ENCODE results near the gene SMAD5. TPM values are rescaled to one million over a fixed set of nuclear protein-coding genes. Genes with fewer than 3 reads are reported as not detected.

Gene SMAD5
- total RNA-seq, 2 donors from 2014 or later: 29.0 to 92.9 TPM

DNA sequence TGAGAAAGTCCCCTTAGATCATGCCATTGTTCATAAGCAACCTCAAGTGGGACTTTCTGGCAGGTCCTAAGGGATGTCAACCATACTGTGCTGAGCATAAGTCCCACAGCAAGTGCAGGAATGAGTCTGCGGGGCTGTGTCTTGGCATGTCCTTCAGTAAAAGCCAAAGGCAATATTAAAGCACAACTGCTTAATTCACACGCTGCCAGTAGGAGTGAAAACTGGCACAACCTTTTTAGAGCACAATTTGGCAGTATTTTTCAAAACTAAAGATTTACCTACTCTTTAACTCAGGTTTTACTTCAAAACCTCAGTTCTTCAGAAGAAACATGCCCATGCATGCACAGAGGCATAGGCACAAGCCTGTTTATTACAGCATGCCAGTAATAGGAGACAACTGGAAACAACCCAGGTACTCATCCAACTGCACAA, 24.4 kb upstream of the SMAD5 start:
- no peaks in the 10 kb centered on the region for H3K36me3 ChIP-seq
- H3K4me3 ChIP-seq: no peak overlapping the region
- no peak for ATAC-seq (ENCODE audit: insufficient number of reproducible peaks, low FRiP score, low read depth)
- no peaks in the 10 kb centered on the region for H3K27me3 ChIP-seq (replicated peaks; ENCODE audit: insufficient read depth)
- no peak overlapping the region for H3K27ac ChIP-seq
- DNase-seq (ENCODE audit: low spot score): no peak
- TF ChIP-seq, protein P1, sequence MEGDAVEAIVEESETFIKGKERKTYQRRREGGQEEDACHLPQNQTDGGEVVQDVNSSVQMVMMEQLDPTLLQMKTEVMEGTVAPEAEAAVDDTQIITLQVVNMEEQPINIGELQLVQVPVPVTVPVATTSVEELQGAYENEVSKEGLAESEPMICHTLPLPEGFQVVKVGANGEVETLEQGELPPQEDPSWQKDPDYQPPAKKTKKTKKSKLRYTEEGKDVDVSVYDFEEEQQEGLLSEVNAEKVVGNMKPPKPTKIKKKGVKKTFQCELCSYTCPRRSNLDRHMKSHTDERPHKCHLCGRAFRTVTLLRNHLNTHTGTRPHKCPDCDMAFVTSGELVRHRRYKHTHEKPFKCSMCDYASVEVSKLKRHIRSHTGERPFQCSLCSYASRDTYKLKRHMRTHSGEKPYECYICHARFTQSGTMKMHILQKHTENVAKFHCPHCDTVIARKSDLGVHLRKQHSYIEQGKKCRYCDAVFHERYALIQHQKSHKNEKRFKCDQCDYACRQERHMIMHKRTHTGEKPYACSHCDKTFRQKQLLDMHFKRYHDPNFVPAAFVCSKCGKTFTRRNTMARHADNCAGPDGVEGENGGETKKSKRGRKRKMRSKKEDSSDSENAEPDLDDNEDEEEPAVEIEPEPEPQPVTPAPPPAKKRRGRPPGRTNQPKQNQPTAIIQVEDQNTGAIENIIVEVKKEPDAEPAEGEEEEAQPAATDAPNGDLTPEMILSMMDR (IDR thresholded peaks at IDR 0.05): no peak
- no peaks in the 10 kb centered on the region for H3K9me3 ChIP-seq
- H3K4me1 ChIP-seq (ENCODE audit: control insufficient read depth in 1 of 2, low read depth in 2 of 2): peaks cover 0 to 19% of the 10 kb centered on the region in 2 donors

DNA sequence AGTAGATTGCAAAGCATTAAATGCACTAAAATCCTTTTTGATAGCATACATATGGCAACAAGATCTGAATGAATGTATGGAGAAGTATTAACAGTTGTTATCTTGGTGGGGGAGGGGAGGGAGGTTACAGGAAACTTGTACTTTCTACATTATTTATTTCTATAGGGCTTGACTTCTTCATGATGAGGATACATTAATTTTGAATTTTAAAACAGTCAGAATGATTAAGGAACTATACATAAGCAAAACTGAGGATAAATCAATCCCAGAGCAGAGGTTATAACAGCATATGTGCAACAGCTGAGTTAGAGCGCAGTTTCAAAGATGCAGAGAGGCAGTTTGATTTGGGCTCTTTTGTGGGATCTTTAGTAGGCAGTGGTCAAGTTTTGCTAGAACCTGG, 23.9 kb upstream of the SMAD5 start:
- ATAC-seq (ENCODE audit: insufficient number of reproducible peaks, low FRiP score, low read depth) (no peak), DNase-seq (ENCODE audit: low spot score) (no peak)
- Histone ChIP-seq H3K4me1 (ENCODE audit: control insufficient read depth in 1 of 2, low read depth in 2 of 2) (peaks cover 0 to 19% of the 10 kb centered on the region in 2 donors), H3K36me3 (no peaks in the 10 kb centered on the region), H3K27me3 (replicated peaks; ENCODE audit: insufficient read depth) (no peaks in the 10 kb centered on the region), H3K27ac (no peak overlapping the region), H3K4me3 (no peak overlapping the region), H3K9me3 (no peaks in the 10 kb centered on the region)
- TF ChIP-seq, protein P1 (IDR thresholded peaks at IDR 0.05): no peak

DNA sequence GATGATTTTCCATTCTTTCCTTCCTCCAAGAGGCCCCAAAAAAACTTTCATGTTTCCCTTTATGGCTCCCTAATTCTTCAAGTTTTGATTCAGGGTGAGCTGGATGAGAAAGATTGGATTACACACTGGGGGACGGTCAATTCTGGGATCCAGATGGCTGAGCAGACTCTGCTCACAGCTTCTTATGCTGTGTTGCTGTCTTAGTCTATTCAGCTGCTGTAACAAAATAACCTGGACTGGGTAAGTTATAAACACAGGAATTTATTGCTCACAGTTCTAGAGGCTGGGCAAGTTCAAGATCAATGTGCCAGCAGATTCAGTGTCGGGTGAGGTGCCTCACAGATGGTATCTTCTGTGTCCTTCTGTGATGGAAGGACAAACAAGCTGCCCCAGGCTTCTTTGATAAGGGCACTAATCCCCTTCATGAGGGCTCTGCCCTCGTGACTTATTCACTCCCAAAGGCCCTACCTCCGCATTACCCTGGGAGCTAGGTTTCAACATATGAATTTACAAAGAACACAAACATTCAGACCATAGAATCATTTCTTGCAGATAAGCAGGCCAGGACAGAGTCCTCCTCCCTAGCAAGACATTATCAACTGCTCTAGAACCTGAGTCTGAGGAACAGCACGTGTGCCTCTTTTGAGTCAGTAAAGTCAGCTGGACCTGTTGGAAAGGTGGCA, 23.1 kb upstream of the SMAD5 start:
- Histone ChIP-seq H3K27me3 (replicated peaks; ENCODE audit: insufficient read depth) (no peaks in the 10 kb centered on the region), H3K27ac (peak overlapping the region in 1 of 2 donors; percentile 12), H3K4me1 (ENCODE audit: control insufficient read depth in 1 of 2, low read depth in 2 of 2) (peaks cover 0 to 19% of the 10 kb centered on the region in 2 donors), H3K4me3 (no peak overlapping the region), H3K9me3 (no peaks in the 10 kb centered on the region), H3K36me3 (no peaks in the 10 kb centered on the region)
- ATAC-seq (ENCODE audit: insufficient number of reproducible peaks, low FRiP score, low read depth) (no peak), DNase-seq (ENCODE audit: low spot score) (no peak)
- TF ChIP-seq, protein P1 (IDR thresholded peaks at IDR 0.05): no peak

DNA sequence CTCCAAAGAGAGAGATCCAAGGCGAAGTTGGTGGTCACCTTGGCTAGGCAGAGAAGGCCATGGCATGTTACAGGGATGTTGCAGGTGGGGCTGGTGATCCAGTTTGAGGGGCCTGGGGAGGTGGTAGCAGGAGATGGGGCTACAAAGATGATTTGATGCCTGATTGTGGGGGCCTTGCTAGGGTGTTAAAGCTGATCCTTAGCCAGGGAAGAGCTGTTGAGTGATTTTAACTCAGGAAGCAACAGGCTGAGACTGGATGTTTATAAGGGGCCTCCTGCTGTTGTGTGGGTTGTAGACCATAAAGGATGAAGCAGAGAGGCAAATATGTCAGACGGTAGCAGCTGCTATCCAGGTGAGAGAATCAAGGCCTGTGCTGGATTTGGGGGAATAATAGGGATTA, 19.0 kb upstream of the SMAD5 start:
- H3K27ac ChIP-seq: no peak overlapping the region
- TF ChIP-seq, protein P1 (IDR thresholded peaks at IDR 0.05): no peak
- H3K4me1 ChIP-seq (ENCODE audit: control insufficient read depth in 1 of 2, low read depth in 2 of 2): peaks cover 0 to 13% of the 10 kb centered on the region in 2 donors
- no peaks in the 10 kb centered on the region for H3K36me3 ChIP-seq
- H3K4me3 ChIP-seq: no peak overlapping the region
- H3K9me3 ChIP-seq: no peaks in the 10 kb centered on the region
- ATAC-seq (ENCODE audit: insufficient number of reproducible peaks, low FRiP score, low read depth) (no peak), DNase-seq (ENCODE audit: low spot score) (no peak)
- H3K27me3 ChIP-seq (replicated peaks; ENCODE audit: insufficient read depth): no peaks in the 10 kb centered on the region

DNA sequence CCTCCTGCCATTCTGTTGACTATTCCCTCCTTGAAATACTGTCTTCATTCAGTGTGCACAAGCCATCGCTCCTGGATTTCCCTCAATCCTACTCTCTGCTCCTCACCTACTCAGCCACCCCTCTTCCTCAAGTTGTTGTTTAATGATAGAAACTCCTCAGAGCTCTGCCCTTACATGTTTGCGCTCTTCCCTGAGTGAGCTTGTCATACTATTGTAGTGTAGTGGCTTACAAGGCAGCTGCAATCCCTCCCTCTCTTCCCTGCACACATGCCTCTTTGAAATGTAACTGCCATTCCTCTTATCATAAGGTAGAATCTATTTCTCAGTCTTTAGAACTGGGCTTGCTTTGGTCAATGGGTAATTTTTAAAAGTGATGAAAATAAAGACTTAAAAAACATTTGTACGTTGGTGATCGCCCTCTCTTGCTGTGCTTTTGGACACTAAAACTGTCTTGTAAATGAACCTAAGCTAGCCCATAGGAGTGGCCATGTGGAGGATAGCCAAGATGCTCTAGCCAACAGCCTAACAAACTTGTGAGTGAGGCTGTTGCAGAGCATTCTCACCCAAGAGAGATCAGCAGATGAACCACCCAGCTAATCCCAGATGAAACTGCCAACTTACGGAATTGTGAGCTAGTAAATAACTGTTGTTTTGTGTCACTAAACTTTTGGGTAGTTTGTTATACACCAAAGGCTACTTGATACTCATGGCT, 18.1 kb upstream of the SMAD5 start:
- no peaks in the 10 kb centered on the region for H3K9me3 ChIP-seq
- H3K27ac ChIP-seq: no peak overlapping the region
- H3K36me3 ChIP-seq: no peaks in the 10 kb centered on the region
- no peak overlapping the region for H3K4me3 ChIP-seq
- DNase-seq (ENCODE audit: low spot score) (no peak), ATAC-seq (ENCODE audit: insufficient number of reproducible peaks, low FRiP score, low read depth) (no peak)
- TF ChIP-seq, protein P1 (IDR thresholded peaks at IDR 0.05): no peak
- H3K4me1 ChIP-seq (ENCODE audit: control insufficient read depth in 1 of 2, low read depth in 2 of 2): peaks cover 0 to 13% of the 10 kb centered on the region in 2 donors
- no peaks in the 10 kb centered on the region for H3K27me3 ChIP-seq (replicated peaks; ENCODE audit: insufficient read depth)

All from thoracic aorta (tissue), 2 donors.